HuH-7.5 (cell line): Measurements from ENCODE around the gene BAIAP2L1.
"Not testable (repeated sequence)": the region's sequence is repeated elsewhere in the genome, so short reads cannot be mapped to it uniquely, and the experiment has no call there.

Source experiments
- DNase-seq: peaks from one replicate; pipeline ENCODE4 v3.0.0; 2011; ENCODE audit warnings: low spot score

The BAIAP2L1 gene

GRCh38 chr7:98400542-98401340, at the start of gene BAIAP2L1:
TSS of gene BAIAP2L1 (minus strand) at chr7:98401090. CDS start at chr7:98400852, 238 bp downstream.
- DNase-seq, result peak; percentile 80

DNA sequence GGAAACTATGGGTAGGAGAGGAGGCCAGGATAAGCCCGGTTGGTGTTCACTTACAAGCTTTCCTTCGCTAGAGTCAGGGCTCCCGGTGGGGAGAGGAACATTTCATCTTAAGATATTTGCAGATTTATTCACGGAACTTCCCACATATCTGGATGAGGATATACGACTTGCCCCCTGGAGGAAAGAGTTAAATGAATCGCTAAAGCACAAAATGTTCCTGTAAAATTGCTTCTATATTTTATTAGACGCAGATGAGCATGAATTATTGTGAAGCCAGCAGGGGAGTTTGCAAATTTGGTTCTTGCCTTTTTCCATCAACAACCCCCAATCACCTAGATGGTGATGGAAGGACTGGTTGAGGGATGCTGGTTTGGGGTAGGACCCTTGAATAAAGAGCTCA, 47.9 kb upstream of the BAIAP2L1 start:
- DNase-seq, result no peak

DNA sequence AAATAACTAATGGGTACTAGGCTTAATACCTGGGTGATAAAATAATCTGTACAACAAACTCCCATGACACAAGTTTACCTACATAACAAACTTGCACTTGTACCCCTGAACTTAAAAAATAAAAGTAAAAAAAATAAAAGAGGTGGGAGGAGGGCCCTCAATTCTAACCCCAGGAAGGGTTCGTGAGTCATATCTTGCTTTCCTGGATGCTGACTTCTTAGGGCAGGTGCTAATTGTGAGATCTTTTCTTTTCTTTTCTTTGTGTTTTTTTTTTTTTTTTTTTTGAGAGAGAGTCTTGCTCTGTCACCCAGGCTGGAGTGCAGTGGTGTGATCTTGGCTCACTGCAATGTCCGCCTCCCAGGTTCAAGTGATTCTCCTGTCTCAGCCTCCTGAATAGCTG, 40.1 kb upstream of the BAIAP2L1 start:
- not testable (repeated sequence) for DNase-seq

GRCh38 chr7:98439484-98439883, 38.6 kb upstream of the BAIAP2L1 start:
- no peak for DNase-seq

GRCh38 chr7:98434087-98434486, 33.2 kb upstream of the BAIAP2L1 start:
- DNase-seq, result no peak

- no peak for DNase-seq
Observed at GRCh38 chr7:98429799-98430198, 28.9 kb upstream of the BAIAP2L1 start.

DNA sequence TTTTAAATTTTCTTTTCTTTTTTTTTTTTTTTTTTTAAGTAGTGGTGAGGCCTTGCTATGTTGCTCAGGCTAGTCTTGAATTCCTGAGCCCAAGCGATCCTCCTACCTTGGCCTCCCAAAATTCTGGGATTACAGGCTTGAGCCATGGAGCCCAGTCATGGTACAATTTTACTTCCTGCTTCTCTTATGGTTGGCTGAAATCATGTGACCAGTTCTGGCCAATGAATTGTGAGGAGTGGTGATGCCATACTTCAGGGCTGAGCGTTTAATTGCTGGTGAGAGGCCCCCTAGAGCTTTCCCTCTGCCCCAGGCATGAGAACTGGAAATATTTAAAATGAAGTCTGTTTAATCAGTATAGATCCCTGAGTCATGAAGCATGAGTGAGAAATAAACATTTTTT, 22.2 kb upstream of the BAIAP2L1 start:
- DNase-seq, result peak; percentile 29

- peak; percentile 74 for DNase-seq
Observed at GRCh38 chr7:98420966-98421612, 20.2 kb upstream of the BAIAP2L1 start.

- DNase-seq, result not testable (repeated sequence)
Observed at GRCh38 chr7:98419988-98420387, 19.1 kb upstream of the BAIAP2L1 start.

DNA sequence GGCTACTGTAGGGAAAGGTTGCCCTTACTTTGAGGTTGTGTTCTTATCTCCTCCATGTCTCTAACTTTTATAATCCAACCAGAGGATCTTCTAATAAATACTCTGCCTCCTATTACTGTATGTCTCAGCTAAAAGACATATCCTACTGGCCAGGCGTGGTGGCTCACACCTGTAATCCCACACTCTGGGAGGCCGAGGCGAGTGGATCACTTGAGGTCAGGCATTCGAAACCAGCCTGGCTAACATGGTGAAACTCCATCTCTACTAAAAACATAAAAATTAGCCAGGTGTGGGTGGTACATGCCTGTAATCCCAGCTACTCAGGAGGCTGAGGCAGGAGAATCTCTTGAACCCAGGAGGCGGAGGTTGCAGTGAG, 18.4 kb upstream of the BAIAP2L1 start:
- DNase-seq, result not testable (repeated sequence)

DNA sequence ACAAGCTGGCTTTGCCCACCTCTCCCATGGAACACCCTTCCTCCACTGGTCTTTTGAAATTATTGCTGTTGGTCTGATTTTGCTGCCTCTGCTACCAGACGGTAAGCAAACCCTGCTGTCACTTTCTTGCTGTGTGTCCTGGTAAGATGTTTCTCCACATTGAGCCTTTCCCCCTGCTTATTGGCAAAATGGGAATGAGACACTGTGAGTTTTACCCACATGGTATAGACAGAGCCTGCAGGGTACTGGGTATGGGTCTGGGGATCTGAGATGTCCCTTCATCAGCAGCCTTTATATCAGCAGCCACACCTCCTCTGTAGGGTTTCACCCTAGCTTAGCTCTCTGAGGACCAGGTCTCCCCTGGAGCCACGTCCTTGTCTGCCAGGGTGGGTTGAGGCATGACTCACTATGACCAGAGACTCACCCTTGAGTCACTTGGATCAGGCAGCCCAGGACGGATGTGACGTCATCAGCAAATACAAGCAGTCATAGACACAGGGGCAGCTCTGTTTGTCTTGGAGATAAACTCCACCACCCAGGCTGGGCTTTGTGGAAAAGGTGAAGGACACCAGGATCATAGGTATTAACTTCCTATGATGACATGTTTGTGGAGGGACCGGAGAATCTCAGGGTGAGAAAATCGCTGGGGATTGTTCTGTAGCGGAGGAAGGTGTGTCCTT, 17.9 kb upstream of the BAIAP2L1 start:
- DNase-seq, result peak; percentile 89

- DNase-seq, result no peak
Observed at GRCh38 chr7:98418271-98418635, 17.4 kb upstream of the BAIAP2L1 start.

GRCh38 chr7:98417604-98418270, 16.8 kb upstream of the BAIAP2L1 start:
- DNase-seq, result peak; percentile 40

DNA sequence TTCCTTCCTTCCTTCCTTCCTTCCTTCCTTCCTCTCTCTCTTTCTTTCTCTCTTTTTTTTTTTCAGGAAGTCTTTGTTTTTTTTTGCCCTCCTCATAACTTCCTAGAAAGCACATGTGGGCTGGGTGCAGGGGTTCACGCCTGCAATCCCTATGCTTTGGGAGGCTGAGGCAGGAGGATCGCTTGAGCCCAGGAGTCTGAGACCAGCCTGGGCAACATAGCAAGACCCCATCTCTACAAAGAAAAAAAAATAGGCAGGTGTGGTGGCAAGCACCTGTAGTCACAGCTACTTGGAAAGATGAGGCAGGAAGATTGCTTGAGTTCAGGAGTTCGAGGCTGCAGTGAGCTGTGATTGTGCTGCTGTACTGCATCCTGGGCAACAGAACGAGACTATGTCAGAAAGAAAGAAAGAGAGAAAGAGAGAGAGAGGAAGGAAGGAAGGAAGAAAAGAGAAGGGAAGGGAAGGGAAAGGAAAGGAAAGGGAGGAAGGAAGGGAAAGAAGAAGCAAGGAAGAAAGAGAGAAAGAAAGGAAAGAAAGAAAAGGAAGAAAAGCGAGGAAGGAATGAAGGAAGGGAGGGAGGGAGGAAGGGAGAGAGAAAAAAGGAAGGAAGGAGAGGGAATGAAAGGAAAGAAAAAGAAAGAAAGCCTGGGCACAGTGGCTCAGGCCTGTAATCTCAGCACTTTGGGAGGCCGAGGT, 13.5 kb upstream of the BAIAP2L1 start:
- no peak for DNase-seq

DNA sequence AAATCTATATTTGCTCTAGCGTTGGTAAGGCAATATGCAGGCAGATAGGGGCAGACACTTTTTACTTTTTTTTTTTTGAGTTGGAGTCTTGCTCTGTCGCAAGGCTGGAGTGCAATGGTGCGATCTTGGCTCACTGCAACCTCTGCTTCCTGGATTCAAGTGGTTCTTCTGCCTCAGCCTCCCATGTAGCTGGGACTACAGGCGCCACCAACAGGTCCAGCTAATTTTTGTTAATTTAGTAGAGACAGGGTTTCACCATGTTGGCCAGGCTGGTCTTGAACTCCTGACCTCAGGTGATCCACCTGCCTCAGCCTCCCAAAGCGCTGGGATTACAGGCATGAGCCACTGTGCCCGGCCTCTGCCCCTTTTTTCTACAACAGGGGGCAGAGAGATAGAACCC, 12.8 kb upstream of the BAIAP2L1 start:
- DNase-seq, result not testable (repeated sequence)

DNA sequence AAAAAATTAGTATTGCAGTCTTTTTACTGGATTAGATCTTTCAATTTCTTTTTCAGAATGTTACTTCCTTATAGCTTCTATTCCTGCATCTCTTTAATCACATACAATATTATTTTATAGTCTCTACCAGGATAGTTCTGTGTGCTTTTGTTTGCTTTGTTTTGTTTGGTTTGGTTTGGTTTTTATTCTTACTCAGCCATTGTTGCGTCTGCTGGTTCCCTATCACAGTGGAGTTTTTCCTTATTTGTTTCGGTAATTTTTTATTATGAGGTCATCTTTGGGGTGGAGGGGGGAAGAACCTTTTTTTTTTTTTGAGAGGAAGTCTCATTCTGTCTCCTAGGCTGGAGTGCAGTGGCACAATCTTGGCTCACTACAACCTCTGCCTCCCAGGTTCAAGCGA, 9.0 kb upstream of the BAIAP2L1 start:
- no peak for DNase-seq

GRCh38 chr7:98408146-98408545, 7.3 kb upstream of the BAIAP2L1 start:
- not testable (repeated sequence) for DNase-seq

DNA sequence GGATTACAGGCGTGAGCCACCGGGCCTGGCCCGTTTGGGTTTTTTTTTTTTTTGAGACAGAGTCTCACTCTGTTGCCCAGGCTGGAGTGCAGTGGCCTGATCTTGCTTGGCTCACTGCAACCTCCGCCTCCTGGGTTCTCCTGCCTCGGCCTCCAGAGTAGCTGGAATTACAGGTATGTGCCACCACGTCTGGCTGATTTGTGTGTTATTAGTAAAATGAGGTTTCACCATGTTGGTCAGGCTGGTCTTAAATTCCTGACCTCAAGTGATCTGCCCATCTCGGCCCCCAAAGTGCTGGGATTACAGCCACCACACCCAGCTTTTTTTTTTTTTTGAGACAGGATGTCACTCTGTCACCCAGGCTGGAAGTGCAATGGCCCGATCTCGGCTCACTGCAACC, 5.9 kb upstream of the BAIAP2L1 start:
- no peak for DNase-seq

DNA sequence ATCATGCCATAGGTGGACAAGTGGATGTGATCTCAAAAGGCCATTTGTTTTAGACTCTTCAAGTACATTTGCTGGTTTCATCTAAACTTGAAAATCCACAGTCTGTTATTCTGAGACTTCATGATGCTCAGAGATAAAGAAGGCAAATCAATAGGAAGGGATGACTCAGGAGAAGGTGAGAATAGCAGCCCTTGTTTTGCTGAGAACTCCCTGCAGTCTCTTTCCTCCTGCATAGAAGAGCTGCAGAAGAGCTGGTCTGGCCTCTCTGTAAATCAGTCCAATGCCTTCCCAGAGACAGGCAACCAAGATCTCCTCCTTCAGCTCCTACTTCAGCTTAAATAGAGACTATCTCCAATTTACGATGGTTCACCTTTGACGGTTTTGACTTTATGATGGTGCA, 4.0 kb upstream of the BAIAP2L1 start:
- DNase-seq, result no peak

- no peak for DNase-seq
Observed at GRCh38 chr7:98399890-98400541, 874 bp downstream of the BAIAP2L1 start.

DNA sequence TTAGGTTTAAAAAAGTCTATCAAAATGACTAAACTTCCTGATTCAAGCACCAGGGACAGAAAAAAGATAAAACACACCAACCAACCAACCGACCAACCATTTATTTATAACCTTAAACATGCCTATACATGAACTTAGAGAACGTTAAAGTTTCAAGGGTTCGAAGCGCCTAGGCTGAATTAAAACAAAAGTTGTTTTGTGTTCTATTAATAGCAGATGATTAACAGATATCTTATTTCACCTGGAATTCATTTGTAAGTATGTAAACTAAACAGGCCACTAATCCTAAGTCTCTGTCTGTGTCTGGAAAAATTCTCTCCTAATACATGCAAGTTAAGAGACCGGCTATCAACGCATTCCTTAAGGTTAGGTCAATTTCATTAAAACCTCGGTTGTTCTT, 1.4 kb downstream of the BAIAP2L1 start:
- DNase-seq, result no peak
